ENCODE measurements around the gene NLRP12. TPM values are rescaled to one million over a fixed set of nuclear protein-coding genes. Genes with fewer than 3 reads are reported as not detected.

Gene NLRP12, protein sequence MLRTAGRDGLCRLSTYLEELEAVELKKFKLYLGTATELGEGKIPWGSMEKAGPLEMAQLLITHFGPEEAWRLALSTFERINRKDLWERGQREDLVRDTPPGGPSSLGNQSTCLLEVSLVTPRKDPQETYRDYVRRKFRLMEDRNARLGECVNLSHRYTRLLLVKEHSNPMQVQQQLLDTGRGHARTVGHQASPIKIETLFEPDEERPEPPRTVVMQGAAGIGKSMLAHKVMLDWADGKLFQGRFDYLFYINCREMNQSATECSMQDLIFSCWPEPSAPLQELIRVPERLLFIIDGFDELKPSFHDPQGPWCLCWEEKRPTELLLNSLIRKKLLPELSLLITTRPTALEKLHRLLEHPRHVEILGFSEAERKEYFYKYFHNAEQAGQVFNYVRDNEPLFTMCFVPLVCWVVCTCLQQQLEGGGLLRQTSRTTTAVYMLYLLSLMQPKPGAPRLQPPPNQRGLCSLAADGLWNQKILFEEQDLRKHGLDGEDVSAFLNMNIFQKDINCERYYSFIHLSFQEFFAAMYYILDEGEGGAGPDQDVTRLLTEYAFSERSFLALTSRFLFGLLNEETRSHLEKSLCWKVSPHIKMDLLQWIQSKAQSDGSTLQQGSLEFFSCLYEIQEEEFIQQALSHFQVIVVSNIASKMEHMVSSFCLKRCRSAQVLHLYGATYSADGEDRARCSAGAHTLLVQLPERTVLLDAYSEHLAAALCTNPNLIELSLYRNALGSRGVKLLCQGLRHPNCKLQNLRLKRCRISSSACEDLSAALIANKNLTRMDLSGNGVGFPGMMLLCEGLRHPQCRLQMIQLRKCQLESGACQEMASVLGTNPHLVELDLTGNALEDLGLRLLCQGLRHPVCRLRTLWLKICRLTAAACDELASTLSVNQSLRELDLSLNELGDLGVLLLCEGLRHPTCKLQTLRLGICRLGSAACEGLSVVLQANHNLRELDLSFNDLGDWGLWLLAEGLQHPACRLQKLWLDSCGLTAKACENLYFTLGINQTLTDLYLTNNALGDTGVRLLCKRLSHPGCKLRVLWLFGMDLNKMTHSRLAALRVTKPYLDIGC
- not detected in 2 replicates for total RNA-seq (2022)
- not detected for Bru-seq, nascent RNA
- BruChase-seq, experiment 1, labeled RNA remaining after a 6-hour chase: not detected
- BruChase-seq, experiment 2, labeled RNA remaining after a 2-hour chase: percentile 6 among the genes with signal in this experiment
- long read RNA-seq: 0 reads

DNA sequence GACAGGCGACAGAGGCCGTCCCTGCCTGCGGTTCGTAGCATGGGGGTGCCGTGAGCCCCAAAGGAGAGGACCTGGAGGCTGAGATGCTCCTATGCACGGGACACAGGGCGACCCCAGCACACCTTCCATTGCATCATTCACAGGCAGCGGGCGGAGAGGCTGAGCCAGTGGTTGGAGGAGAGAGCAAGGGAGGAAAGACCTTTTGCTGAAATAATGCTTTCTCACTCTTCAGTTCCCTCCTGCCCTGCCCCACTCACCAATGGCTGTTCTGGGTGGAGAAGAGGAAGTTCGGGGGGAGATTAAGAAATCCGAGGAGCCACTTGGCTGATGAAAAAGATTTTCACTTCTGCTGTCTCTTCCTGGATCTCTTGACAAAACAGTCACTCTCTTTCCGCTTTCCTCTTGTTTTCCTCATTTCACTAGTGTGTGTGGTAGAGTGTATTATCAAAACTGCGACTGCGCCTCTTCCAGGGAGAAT lies at the start of gene NLRP12:
TSS of gene NLRP12 (minus strand) at position 181 of the 478 bp plus-strand sequence. CDS start at position 41, 140 bp downstream.
- Mint-ChIP-seq H3K27me3 (ENCODE audit: insufficient read depth, unreplicated experiment) (no peaks in the 10 kb centered on the region), H3K4me1 (ENCODE audit: insufficient read depth, unreplicated experiment) (no peaks in the 10 kb centered on the region), H3K9me3 (ENCODE audit: unreplicated experiment) (peaks cover 4% of the 10 kb centered on the region), H3K27ac (ENCODE audit: low read depth, unreplicated experiment) (no peak within 1 kb of the TSS), H3K4me3 (ENCODE audit: unreplicated experiment) (no peak within 1 kb of the TSS), H3K36me3 (ENCODE audit: insufficient read depth, unreplicated experiment) (no peaks in the 10 kb centered on the region)
- ChIA-PET POLR2A (interaction anchor here (0.6 kb wide), 1 partner anchor 298 kb away, joined by 3 read pairs; no protein-coding TSS in a partner anchor), CTCF (interaction anchor here (0.6 to 0.9 kb wide), 2 partner anchors 28 to 586 kb away, joined by 3 to 4 read pairs; no protein-coding TSS in a partner anchor)
- no TSS peak for BruUV-seq (replicated peaks)
- DNase-seq (ENCODE audit: unreplicated experiment): no peak
- TF ChIP-seq CTCF (IDR thresholded peaks at IDR 0.05; ENCODE audit: unreplicated experiment): no peak
- intact Hi-C loops (cut with micrococcal nuclease): no loop called here

- no peaks in the 10 kb centered on the region for H3K9me3 Mint-ChIP-seq (ENCODE audit: unreplicated experiment)
- no peak for TF ChIP-seq CTCF (IDR thresholded peaks at IDR 0.05; ENCODE audit: unreplicated experiment)
- no peak for DNase-seq (ENCODE audit: unreplicated experiment)
- peak overlapping the region; percentile 80 for H3K27ac Mint-ChIP-seq (ENCODE audit: low read depth, unreplicated experiment)
- peaks cover 13% of the 10 kb centered on the region for H3K4me1 Mint-ChIP-seq (ENCODE audit: insufficient read depth, unreplicated experiment)
- POLR2A ChIA-PET: no interaction called here
- no peak overlapping the region for H3K4me3 Mint-ChIP-seq (ENCODE audit: unreplicated experiment)
- CTCF ChIA-PET: interaction anchor here (0.5 to 1.0 kb wide), 3 partner anchors 89 to 977 kb away, joined by 3 to 4 read pairs (median 4); no protein-coding TSS in a partner anchor
- peaks cover 68% of the 10 kb centered on the region for H3K36me3 Mint-ChIP-seq (ENCODE audit: insufficient read depth, unreplicated experiment)
- H3K27me3 Mint-ChIP-seq (ENCODE audit: insufficient read depth, unreplicated experiment): no peaks in the 10 kb centered on the region
- intact Hi-C loops (cut with micrococcal nuclease): no loop called here
- no TSS peak for BruUV-seq (replicated peaks)
These were observed 48.6 kb upstream of the NLRP12 start for GRCh38 chr19:53872762-53873161.

GRCh38 chr19:53871454-53871853 lies 47.3 kb upstream of the NLRP12 start:
- POLR2A ChIA-PET: no interaction called here
- intact Hi-C loops (cut with micrococcal nuclease): no loop called here

More at GRCh38 chr19:53871454-53871853, 47.3 kb upstream of the NLRP12 start:
- CTCF ChIA-PET: interaction anchor here (0.6 to 1.5 kb wide), 4 partner anchors 10 to 155 kb away, joined by 3 to 5 read pairs (median 4); partner anchors contain the start of gene PRKCG
- H3K9me3 Mint-ChIP-seq (ENCODE audit: unreplicated experiment): no peaks in the 10 kb centered on the region
- H3K4me3 Mint-ChIP-seq (ENCODE audit: unreplicated experiment): no peak overlapping the region
- no peak for TF ChIP-seq CTCF (IDR thresholded peaks at IDR 0.05; ENCODE audit: unreplicated experiment)
- H3K27me3 Mint-ChIP-seq (ENCODE audit: insufficient read depth, unreplicated experiment): no peaks in the 10 kb centered on the region
- H3K27ac Mint-ChIP-seq (ENCODE audit: low read depth, unreplicated experiment): no peak overlapping the region
- no peak for DNase-seq (ENCODE audit: unreplicated experiment)
- no TSS peak for BruUV-seq (replicated peaks)
- peaks cover 20% of the 10 kb centered on the region for H3K4me1 Mint-ChIP-seq (ENCODE audit: insufficient read depth, unreplicated experiment)
- peaks cover 58% of the 10 kb centered on the region for H3K36me3 Mint-ChIP-seq (ENCODE audit: insufficient read depth, unreplicated experiment)

Data from MCF 10A (cell line).